ENCODE data around the gene TPO.

DNA sequence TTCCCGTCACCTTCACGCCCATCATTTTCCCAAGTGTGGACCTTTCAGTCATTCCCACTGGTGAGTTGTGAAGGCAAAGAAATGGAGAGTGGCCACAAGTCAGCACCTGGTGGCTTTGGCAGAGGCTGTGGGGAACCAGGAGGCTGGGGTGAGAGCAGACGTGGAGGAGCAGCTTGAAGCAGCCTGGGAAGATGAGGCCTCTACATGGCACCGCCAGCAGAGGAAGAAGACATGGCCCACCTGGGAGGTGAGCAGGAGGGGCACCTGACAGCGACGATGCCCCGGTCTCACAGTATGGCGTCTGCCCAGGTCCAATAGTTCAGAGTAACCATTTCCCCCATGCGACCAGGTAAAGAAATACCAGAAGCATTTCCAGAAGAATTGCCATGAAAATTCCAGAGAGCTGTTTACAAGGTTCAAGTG lies 69.0 kb downstream of the TPO start:
- no peak for TF ChIP-seq CTCF (IDR thresholded peaks at IDR 0.05)
- TF ChIP-seq POLR2A (IDR thresholded peaks at IDR 0.05), result no peak

Measured in thyroid gland (tissue), 4 donors.